LNCaP clone FGC (cell line): ENCODE measurements around the gene SEZ6.

Experiments used
- DNase-seq: peaks from one replicate; pipeline ENCODE4 v3.0.0-alpha.2; 2011; ENCODE audit warnings: low read depth
- H3K4me3 ChIP-seq: 2 replicates; pipeline ENCODE4 v1.5.1; 2011; ENCODE audit warnings: mild to moderate bottlenecking, low read depth, low read length, control low read depth
- TF ChIP-seq, protein P1 (sequence below): IDR thresholded peaks from 2 replicates; pipeline ENCODE4 v1.5.1; 2012; ENCODE audit warnings: mild to moderate bottlenecking; ENCODE audit not compliant: control insufficient read depth, insufficient read depth; ENCODE audit errors: extremely low read depth

SEZ6 gene

DNA sequence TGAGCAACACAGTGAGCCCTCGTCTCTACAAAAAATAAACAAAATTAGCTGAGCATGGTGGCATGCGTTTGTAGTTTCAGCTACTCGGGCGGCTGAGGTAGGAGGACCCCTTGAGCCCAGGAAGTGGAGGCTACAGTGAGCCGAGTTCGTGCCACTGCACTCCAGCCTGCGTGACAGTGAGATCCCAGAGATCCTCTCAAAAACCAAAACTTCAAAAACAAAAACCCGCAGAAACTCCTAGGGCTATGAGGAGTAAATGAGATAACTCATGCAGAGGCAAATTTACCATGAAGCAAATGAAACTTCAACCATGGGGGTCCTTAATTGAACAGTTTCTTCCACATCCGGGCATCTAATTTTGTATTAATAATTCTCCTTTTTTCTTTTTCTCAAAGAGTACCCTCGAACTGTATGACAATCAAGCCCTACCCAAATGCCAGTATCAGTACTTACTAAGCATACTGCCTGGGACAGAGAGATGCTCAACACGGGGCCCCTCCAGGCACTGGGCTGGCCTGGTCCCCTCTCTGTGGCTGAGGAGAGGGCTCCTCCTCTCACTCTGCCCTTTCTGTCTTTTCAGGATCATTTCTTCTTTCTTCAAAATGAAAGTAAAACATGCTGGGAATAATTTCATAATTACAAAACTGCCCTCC lies 36.3 kb upstream of the SEZ6 start:
- H3K4me3 ChIP-seq = no peak overlapping the region
- DNase-seq = no peak

DNA sequence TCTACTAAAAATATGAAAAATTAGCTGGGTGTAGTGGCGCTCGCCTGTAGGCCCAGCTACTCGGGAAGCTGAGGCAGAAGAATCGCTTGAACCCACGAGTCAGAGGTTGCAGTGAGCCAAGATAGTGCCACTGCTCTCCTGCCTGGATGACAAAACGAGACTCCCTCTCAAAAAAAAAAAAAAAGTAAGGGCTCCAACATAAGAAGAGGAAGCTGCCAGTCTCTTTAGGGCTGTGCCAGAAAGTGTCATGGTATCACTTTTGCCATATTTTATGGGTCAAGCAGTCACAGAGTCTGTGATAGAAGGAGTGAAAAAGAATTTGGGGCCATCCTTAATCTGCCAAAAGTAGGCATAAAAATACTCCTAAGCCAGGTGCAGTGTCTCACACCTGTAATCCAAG lies 35.7 kb upstream of the SEZ6 start:
- no peak overlapping the region for H3K4me3 ChIP-seq
- TF ChIP-seq, protein P1, sequence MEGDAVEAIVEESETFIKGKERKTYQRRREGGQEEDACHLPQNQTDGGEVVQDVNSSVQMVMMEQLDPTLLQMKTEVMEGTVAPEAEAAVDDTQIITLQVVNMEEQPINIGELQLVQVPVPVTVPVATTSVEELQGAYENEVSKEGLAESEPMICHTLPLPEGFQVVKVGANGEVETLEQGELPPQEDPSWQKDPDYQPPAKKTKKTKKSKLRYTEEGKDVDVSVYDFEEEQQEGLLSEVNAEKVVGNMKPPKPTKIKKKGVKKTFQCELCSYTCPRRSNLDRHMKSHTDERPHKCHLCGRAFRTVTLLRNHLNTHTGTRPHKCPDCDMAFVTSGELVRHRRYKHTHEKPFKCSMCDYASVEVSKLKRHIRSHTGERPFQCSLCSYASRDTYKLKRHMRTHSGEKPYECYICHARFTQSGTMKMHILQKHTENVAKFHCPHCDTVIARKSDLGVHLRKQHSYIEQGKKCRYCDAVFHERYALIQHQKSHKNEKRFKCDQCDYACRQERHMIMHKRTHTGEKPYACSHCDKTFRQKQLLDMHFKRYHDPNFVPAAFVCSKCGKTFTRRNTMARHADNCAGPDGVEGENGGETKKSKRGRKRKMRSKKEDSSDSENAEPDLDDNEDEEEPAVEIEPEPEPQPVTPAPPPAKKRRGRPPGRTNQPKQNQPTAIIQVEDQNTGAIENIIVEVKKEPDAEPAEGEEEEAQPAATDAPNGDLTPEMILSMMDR = no peak
- DNase-seq = no peak

More for the DNA sequence above, 36.3 kb upstream of the SEZ6 start:
- TF ChIP-seq, protein P1 = no peak

DNA sequence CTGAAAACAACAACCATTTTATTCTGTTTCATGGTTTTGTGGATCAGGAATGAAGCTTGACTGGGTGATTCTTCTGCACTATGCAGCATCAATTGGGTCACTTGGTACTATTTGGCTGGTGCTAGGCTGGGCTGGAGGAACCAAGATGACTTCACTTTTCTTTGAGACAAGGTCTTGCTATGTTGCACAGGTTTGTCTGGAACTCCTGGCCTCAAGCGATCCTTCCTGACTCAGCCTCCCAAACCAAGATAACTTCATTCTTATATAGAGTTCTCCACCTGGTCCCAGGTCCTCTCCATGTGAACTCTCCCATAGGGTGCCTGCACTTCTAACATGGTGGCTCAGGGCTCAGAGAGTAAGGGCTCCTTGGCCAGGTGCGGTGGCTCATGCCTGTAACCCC lies 35.3 kb upstream of the SEZ6 start:
- no peak overlapping the region for H3K4me3 ChIP-seq
- no peak for DNase-seq
- TF ChIP-seq, protein P1 = no peak

DNA sequence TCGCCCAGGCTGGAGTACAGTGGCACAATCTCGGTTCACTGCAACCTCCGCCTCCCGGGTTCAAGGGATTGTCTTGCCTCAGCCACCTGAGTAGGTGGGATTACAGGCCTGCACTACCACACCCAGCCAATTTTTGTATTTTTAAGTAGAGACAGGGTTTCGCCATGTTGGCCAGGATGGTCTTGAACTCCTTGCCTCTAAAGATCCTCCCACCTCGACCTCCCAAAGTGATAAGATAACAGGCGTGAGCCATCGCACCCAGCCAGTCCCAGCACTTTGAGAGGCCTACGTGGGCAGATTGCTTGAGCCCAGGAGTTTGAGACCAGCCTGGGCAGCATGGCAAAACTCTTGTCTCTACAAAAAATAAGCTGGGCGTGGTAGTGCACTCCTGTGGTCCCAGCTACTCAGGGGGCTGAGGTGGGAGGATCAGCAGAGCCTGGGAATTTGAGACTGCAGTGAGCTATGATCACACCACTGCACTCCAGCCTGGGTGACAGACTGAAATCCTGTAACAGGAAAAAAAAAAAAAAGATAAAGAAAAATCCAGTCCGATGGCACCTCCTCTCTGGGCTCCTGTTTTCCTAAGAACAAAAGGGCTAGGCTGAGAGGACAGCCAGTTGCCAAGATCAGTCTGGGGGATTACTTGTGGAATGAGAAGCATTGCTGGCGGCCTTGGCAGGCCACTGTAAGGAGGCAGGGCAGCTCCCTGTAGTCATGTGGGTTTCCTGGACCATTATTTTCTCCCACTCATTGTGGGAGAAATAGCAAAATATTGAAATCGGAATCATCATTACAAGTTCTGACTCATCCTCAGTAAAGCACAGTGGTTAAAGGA lies 34.1 kb upstream of the SEZ6 start:
- no peak for DNase-seq

DNA sequence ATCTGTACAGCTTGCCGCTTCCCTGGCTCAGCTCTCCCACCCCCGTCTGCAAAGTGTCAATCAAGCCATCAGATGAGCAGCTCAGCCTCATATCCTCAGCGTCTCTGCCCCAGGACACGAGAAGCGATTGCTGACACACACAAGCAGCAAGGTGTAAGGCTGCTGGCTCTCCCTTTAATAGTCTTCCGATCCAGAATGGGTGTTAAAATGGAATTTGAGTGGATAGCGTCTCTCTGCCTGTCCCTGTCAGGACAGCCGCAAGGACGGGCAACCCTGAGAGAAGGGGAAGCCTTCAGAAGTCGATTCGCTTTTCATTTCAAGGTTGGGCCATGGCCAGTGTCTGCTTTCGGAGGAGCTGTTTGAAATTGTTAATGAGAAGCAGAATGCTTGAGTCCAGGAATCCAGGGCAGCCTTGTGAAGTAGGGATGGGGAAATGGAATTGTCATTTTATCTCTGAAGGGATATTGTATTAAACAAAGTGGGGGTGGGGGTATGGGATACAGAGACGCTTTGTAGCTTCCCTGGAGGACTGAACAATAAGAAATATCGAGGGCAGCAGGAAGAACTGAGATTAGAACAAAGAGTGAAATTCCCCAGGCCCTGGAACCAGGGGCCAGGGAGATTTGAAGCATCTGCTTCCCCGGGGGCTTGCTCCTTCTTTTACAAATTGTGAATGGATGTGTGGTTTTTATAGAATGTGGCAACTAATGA lies 32.4 kb upstream of the SEZ6 start:
- TF ChIP-seq, protein P1 = no peak
- no peak for DNase-seq
- no peak overlapping the region for H3K4me3 ChIP-seq

More for the DNA sequence above, 34.1 kb upstream of the SEZ6 start:
- TF ChIP-seq, protein P1 = no peak
- H3K4me3 ChIP-seq = no peak overlapping the region

DNA sequence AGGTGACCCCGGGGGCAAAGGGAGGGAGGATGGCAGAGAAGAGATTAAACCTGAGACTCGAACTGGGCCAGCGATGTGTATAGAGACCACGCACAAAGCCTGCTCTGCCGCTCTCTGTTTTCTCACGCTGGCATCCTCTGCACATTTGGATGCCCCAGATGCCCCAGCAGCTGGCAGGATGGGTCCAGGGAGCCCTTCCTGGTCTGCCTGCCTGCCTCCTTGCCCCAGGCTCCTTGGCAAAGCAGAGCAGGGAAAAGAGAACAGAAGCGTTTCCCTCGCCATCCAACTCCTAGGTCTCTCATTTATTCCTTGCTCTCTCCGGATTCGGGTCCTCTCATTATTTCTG lies 31.9 kb upstream of the SEZ6 start:
- no peak overlapping the region for H3K4me3 ChIP-seq
- TF ChIP-seq, protein P1 = no peak
- DNase-seq = no peak
